VCaP (cell line): ENCODE measurements around the gene ARHGAP32.
"Not testable (repeated sequence)": the region's sequence is repeated elsewhere in the genome, so short reads cannot be mapped to it uniquely, and the experiment has no call there.

ENCODE experiments used
- H3K27ac ChIP-seq: fragments of 450-650 bp; 2 replicates; pipeline ENCODE4 v1.5.1; 2017
- TF ChIP-seq, protein P1 (sequence below): fragments of 450-650 bp; conservative IDR thresholded peaks from 2 replicates; pipeline ENCODE4 v1.5.1; 2017; ENCODE audit warnings: mild to moderate bottlenecking, moderate library complexity

Gene ARHGAP32

DNA sequence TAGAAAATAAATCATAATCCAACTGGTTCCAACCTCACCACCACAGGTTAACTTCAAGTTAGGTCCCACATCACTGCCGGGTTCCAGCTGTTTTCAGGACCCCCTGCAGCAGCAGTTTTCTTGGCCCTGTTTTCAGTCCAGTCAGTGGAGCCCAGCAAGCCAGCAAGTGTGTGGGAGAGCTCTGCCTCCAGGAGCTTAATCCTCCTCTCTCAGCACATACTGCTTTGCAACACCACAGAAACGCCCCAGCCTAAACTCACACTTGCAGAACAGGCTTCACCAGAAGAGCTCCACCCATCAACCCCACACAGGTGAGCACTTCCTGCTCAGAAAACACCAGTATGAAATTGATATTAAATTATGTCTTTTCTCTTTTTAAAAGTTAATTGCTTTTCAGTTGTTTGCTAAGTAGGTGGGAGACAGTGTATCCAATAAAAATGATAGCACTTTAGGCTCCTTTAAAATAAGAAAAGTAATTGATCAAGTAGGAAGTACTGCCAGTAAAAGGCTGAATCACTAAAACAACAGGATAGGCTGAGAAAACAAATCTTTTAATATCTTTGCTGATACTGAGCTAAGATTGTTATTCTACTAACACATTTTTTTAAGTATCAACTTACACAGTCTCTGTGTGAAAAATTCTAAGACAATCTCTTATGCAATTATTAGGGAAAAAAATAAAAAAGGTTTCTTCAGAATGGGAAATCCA is 168.0 kb downstream of the ARHGAP32 start:
- H3K27ac ChIP-seq = peak overlapping the region; percentile 89
- TF ChIP-seq, protein P1, sequence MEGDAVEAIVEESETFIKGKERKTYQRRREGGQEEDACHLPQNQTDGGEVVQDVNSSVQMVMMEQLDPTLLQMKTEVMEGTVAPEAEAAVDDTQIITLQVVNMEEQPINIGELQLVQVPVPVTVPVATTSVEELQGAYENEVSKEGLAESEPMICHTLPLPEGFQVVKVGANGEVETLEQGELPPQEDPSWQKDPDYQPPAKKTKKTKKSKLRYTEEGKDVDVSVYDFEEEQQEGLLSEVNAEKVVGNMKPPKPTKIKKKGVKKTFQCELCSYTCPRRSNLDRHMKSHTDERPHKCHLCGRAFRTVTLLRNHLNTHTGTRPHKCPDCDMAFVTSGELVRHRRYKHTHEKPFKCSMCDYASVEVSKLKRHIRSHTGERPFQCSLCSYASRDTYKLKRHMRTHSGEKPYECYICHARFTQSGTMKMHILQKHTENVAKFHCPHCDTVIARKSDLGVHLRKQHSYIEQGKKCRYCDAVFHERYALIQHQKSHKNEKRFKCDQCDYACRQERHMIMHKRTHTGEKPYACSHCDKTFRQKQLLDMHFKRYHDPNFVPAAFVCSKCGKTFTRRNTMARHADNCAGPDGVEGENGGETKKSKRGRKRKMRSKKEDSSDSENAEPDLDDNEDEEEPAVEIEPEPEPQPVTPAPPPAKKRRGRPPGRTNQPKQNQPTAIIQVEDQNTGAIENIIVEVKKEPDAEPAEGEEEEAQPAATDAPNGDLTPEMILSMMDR = no peak

DNA sequence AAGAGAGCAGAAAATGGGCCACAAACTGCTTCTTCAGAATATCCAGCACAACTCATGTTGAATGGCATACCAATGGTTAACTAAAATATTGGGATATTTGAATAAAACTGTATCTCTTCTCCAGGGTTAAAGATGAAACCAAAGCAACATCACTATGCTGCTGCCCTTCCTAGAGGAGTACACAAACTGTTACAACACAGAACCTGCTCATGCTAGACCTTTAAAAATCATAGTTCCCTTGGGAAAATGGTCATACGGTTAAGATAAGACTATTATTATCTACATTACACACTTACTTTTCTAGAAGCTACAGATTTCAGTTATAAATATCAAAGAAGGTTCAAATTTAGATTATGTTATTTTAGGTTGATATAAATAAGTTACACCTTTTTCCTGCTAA is 170.8 kb downstream of the ARHGAP32 start:
- peak overlapping the region; percentile 89 for H3K27ac ChIP-seq
- TF ChIP-seq, protein P1 = no peak

DNA sequence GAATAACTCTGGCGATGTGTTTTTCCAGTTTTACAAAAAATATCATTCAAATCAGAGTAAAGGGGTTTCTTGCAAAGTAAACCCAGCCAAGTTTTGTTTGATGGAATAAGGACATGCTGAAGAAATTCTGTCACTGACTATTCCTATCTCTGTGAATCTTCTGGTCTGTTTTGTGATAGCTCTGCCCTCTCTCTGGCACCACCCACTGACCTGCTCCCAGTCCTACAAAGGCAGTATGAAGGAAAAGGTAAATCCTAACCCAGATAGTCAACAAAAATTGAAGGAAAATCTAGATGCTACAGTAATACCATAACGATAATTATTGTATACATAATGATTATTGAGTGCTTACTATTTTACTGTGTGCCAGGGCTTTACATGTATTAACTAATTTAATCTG is 173.1 kb downstream of the ARHGAP32 start:
- H3K27ac ChIP-seq = peak overlapping the region; percentile 89

DNA sequence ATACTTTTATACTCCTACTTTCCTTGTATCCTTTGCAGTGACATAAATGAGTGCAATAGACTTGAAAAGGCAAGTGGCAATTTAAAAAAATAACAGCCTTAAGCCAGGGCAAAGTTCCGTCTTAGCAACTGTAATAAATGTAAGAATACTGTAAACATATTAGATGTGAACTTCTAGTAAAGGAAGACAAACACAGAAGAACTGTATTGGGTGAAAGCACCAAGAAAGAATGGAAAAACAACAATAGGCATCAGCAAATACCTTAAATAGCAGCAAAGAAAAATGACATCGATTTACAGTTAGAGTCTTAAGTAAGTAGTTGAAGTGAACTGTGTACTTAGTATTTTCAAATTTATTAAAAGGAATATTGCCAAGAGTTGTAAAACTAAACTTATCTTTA is 174.0 kb downstream of the ARHGAP32 start:
- peak overlapping the region; percentile 89 for H3K27ac ChIP-seq
- TF ChIP-seq, protein P1 = no peak

More for the DNA sequence above, 173.1 kb downstream of the ARHGAP32 start:
- TF ChIP-seq, protein P1 = peak; percentile 55

DNA sequence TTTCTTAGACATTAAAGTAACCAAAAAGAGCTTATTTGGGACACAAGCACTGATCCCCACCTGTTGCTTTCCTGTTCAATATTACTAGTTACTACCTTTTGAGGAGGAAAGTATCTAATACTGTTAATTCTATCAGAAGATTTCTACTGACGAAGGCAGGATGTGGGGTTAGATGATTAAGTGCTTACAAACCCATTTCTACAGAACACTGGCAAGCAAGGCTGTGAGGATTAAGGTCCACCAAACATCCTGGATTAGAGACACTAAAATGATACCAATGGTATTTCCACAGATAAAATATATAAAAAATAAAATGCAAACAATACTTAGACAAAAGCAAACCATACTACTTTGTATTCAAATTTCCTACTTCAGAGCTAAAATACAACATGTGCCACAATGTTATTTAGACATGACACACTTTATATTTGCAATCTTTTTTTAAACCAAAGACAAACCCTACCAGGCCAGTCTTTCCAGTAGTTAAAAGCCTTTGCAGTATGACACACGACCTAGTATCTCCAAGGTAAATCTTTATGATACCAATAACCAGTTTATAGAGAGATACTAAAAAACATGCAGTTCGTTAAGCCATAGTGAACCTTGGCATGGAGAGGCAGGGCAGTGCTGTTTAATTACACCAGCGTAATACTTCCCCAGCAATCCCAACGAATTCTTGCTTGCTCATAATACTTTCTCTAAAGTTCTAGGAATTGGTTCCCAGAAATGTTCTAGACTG is 178.2 kb downstream of the ARHGAP32 start:
- H3K27ac ChIP-seq = peak overlapping the region; percentile 89
- TF ChIP-seq, protein P1 = no peak

DNA sequence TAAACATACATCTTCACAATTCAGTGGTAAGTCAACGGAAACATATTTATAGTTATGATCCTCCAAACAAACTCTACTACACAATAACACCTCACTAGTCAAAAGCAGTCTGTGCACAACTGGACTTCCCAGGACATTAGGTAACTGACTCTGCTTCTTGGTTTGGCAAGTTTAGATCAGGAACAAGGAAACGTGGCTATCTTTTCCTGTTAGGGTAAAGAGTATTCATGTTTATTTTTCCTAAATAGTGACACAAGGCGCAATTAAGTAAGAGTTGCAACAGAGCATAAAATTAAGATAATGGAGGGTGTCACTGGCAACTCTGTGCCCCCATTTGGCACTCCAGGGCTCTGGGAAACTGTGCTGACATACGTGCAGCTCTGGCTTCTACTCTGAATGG is 179.2 kb downstream of the ARHGAP32 start:
- TF ChIP-seq, protein P1 = no peak
- peak overlapping the region; percentile 89 for H3K27ac ChIP-seq

DNA sequence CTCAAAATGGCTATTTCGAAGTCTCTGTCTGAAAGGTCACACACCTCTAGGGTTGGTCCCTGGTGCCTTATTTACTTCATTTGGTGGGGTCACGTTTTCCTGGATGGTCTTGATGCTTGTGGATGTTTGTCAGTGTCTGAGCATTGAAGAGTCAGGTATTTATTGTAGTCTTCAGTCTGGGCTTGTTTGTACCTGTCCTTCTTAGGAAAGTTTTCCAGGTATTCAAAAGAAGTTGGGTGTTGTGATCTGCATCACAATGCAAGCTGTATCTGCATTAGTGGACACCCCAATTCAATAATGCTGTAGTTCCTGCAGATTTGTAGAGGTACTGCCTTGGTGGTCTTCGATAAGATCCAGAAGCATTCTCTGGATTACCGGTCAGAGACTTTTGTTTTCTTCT is 186.0 kb downstream of the ARHGAP32 start:
- H3K27ac ChIP-seq = no peak overlapping the region
- TF ChIP-seq, protein P1 = no peak

DNA sequence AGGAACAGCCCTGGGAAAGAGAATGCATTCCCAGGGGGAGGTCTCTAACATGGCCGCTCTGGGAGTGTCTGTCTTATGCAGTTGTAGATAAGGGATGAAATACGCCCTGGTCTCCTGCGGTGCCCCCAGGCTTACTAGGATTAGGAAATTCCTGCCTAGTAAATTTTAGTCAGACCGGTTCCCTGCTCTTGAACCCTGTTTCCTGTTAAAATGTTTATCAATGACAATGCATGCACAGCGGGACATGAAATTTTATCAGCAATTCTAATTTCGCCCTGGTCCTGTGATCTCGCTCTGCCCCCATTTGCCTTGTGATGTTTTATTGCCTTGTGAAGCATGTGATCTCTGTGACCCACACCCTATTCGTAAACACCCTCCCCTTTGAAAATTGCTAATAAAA is 193.0 kb downstream of the ARHGAP32 start:
- H3K27ac ChIP-seq = not testable (repeated sequence)
